Esophagus squamous epithelium (tissue), 4 donors: Measurements from ENCODE around the gene ABR.

Experiments used
- POLR2A ChIP-seq, 4 donors: fragments of 450-650 bp; IDR thresholded peaks; one replicate each; pipeline ENCODE4 v1.6.1; 2017; ENCODE audit warnings: antibody characterized with exemption in 4 of 4, mild to moderate bottlenecking in 4 of 4, moderate library complexity in 3 of 4
- TF ChIP-seq, protein P1 (sequence below), 6 experiments: fragments of 450-650 bp in 4 of 6; fragments of 200-600 bp in 2 of 6; sonication (generic) in 2 of 6; IDR thresholded peaks; one replicate each; pipeline ENCODE4 v1.5.1; 2016 to 2019; ENCODE audit warnings: antibody characterized with exemption in 6 of 6, mild to moderate bottlenecking in 4 of 6, moderate library complexity in 4 of 6

DNA sequence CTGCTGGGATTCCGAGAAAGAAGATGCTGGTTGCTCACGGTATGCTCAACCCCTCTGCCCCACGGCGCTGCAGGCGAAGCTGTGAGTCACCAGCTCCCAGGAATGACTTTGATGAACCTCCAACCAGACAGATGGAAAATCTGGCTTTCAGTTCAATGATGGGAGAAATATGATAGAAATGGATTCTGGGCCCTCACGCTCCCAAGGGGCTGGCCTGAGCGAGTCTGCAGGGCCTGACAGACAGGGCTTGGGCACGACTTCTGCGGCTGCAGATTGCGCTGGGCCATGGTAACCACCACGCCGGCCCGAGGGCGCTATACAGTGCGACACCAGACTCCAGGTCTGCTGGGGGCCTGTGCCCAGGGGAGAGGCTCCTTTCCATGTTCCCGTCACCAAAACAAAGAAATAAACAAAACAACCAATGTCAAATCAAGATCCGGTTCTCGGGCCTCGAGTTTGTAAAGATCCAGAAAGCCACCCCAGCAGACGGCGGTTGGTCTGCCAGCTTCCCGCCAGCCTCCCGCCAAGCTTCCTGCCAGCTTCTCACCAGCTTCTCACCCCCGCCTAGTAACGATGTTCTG lies 11.1 kb upstream of the ABR start:
- TF ChIP-seq POLR2A (IDR thresholded peaks at IDR 0.05): no peak
- TF ChIP-seq, protein P1, sequence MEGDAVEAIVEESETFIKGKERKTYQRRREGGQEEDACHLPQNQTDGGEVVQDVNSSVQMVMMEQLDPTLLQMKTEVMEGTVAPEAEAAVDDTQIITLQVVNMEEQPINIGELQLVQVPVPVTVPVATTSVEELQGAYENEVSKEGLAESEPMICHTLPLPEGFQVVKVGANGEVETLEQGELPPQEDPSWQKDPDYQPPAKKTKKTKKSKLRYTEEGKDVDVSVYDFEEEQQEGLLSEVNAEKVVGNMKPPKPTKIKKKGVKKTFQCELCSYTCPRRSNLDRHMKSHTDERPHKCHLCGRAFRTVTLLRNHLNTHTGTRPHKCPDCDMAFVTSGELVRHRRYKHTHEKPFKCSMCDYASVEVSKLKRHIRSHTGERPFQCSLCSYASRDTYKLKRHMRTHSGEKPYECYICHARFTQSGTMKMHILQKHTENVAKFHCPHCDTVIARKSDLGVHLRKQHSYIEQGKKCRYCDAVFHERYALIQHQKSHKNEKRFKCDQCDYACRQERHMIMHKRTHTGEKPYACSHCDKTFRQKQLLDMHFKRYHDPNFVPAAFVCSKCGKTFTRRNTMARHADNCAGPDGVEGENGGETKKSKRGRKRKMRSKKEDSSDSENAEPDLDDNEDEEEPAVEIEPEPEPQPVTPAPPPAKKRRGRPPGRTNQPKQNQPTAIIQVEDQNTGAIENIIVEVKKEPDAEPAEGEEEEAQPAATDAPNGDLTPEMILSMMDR (IDR thresholded peaks at IDR 0.05): no peak
